ENCODE results near the gene MMP17. TPM values are rescaled to one million over a fixed set of nuclear protein-coding genes. Genes with fewer than 3 reads are reported as not detected.
A peak's percentile ranks its signal among the peaks of the same experiment; 100 is the strongest.

The MMP17 gene
- total RNA-seq, 1 donor from 2014 or later: 0.69 TPM

- peak overlapping the region; percentile 62 for H3K4me3 ChIP-seq (ENCODE audit: low read depth, low read length)
- DNase-seq (ENCODE audit: low read depth): no peak
- no peak for TF ChIP-seq CTCF (conservative IDR thresholded peaks at IDR 0.05; ENCODE audit: low read depth, low read length)
Observed at GRCh38 chr12:131896811-131897270, 68.6 kb downstream of the MMP17 start.

DNA sequence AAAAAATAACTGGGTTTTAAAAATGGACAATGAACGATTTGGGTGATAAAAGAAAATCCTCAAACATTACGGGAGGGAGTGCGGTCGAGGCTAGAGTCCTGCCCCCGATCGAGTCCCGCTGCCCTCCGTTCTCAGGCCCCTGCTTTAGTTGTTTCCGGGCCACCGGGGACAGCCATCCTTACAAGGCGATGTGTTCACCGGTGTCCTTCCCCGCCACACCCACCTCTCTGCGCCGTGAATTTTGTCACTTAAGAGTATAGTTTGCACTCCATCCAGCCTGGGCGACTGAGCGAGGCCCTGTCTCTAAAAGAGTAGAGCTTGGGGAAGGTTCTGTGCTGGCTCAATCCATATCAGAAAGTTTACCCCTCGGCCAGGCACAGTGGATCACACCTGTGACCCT lies 69.1 kb downstream of the MMP17 start:
- TF ChIP-seq CTCF (conservative IDR thresholded peaks at IDR 0.05; ENCODE audit: low read depth, low read length): no peak
- H3K4me3 ChIP-seq (ENCODE audit: low read depth, low read length): no peak overlapping the region
- no peak for DNase-seq (ENCODE audit: low read depth)

- H3K4me3 ChIP-seq (ENCODE audit: low read depth, low read length): no peak overlapping the region
- no peak for TF ChIP-seq CTCF (conservative IDR thresholded peaks at IDR 0.05; ENCODE audit: low read depth, low read length)
- no peak for DNase-seq (ENCODE audit: low read depth)
Observed at GRCh38 chr12:131897875-131898274, 69.7 kb downstream of the MMP17 start.

DNA sequence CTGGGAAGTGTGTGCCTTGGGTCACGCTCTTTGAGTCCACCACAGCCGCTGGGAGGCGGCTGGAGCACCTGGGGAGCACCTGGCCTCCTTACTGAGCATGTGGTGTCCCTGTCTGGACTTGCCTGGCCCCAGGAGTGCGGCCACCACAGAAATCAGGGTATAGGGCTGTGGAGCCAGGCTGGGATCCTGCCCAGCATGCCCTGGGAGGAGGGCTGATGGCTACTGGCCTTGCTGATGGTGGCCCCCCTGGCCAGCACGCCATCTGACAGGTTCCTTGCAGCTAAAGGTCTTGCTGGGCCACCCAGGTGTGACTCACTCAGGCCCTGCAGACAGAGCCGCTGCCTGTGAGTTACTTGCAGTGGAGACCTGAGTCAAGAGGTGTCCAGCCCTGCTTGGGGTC lies 72.2 kb downstream of the MMP17 start:
- no peak for TF ChIP-seq CTCF (conservative IDR thresholded peaks at IDR 0.05; ENCODE audit: low read depth, low read length)
- DNase-seq (ENCODE audit: low read depth): no peak
- no peak overlapping the region for H3K4me3 ChIP-seq (ENCODE audit: low read depth, low read length)

Other genes with a start within 250 kb of the MMP17 start
- 24.3 and 25.3 TPM in 2 replicates for gene SFSWAP, start 117.3 kb upstream of the MMP17 start, total RNA-seq
- 8.2 and 11.8 TPM in 2 replicates for gene ULK1, start 66.2 kb downstream of the MMP17 start, total RNA-seq
- 17.1 and 44.1 TPM in 2 replicates for gene PUS1, start 100.9 kb downstream of the MMP17 start, total RNA-seq
- gene EP400, start 121.5 kb downstream of the MMP17 start, total RNA-seq: 9.5 and 11.9 TPM in 2 replicates

Data from epithelial cell of proximal tubule (primary cell).